Measurements from ENCODE around the gene OMA1. TPM values are rescaled to one million over a fixed set of nuclear protein-coding genes. Genes with fewer than 3 reads are reported as not detected.
A peak's percentile ranks its signal among the peaks of the same experiment; 100 is the strongest.

Gene OMA1
- total RNA-seq, 1 donor from 2014 or later = 9.3 TPM

- Mint-ChIP-seq H3K27me3 (ENCODE audit: low read depth) (no peaks in the 10 kb centered on the region), H3K4me1 (ENCODE audit: low read depth) (no peaks in the 10 kb centered on the region), H3K36me3 (ENCODE audit: low read depth) (peaks cover 3% of the 10 kb centered on the region), H3K4me3 (ENCODE audit: unreplicated experiment) (no peak overlapping the region), H3K9me3 (ENCODE audit: low read depth) (no peaks in the 10 kb centered on the region), H3K27ac (ENCODE audit: unreplicated experiment) (no peak overlapping the region)
- no peak for DNase-seq (ENCODE audit: low spot score)
- TF ChIP-seq CTCF (IDR thresholded peaks at IDR 0.05) = no peak
Observed at GRCh38 chr1:58524353-58524945, 22.1 kb downstream of the OMA1 start.

- no peaks in the 10 kb centered on the region for H3K27me3 Mint-ChIP-seq (ENCODE audit: low read depth)
- H3K4me3 Mint-ChIP-seq (ENCODE audit: unreplicated experiment) = no peak overlapping the region
- DNase-seq (ENCODE audit: low spot score) = no peak
- peaks cover 10% of the 10 kb centered on the region for H3K36me3 Mint-ChIP-seq (ENCODE audit: low read depth)
- no peak overlapping the region for H3K27ac Mint-ChIP-seq (ENCODE audit: unreplicated experiment)
- peaks cover 5% of the 10 kb centered on the region for H3K9me3 Mint-ChIP-seq (ENCODE audit: low read depth)
- no peaks in the 10 kb centered on the region for H3K4me1 Mint-ChIP-seq (ENCODE audit: low read depth)
- TF ChIP-seq CTCF (IDR thresholded peaks at IDR 0.05) = peak; percentile 93
Observed at GRCh38 chr1:58515794-58516401, 30.6 kb downstream of the OMA1 start.

DNA sequence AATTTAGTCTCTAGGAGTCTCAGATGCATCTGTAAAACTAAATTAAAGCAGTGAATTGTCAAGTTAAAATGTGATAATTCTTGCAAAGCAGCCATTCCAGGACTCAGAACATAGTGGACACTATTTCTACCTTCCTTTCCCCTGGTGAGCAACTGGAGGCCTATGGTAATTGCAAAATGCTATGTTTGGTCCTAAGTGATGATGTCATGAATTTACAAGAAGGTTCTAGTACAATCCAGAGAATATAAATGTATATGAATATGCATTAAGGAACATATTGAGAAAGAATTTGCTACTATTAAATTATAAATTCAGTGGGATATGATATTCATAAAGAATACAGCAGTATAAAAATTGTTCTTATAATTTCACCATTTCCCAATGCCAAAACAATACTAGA is 32.6 kb downstream of the OMA1 start:
- no peak overlapping the region for H3K4me3 Mint-ChIP-seq (ENCODE audit: unreplicated experiment)
- no peak overlapping the region for H3K27ac Mint-ChIP-seq (ENCODE audit: unreplicated experiment)
- peaks cover 7% of the 10 kb centered on the region for H3K36me3 Mint-ChIP-seq (ENCODE audit: low read depth)
- DNase-seq (ENCODE audit: low spot score) = no peak
- H3K27me3 Mint-ChIP-seq (ENCODE audit: low read depth) = no peaks in the 10 kb centered on the region
- TF ChIP-seq CTCF (IDR thresholded peaks at IDR 0.05) = no peak
- H3K9me3 Mint-ChIP-seq (ENCODE audit: low read depth) = peaks cover 6% of the 10 kb centered on the region
- no peaks in the 10 kb centered on the region for H3K4me1 Mint-ChIP-seq (ENCODE audit: low read depth)

DNA sequence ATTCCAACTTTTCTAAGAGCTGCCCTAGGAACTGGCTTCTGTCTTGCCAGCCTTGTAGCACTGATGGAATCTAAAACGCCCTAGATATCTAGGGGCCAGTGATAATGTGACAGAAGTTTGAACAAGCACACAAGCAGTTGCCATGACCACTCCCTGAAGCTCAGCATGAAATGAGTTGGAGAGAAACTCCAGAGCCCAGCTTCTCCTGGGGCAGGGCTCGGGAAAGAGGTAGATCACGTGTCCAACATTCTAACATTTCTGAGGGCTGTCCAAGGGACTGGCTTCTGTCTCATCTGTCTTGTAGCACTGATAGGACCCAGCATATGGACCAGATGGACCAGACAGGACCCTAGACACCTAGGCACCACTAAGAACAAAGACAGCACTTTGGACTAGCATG is 37.9 kb downstream of the OMA1 start:
- Mint-ChIP-seq H3K27ac (ENCODE audit: unreplicated experiment) (no peak overlapping the region), H3K36me3 (ENCODE audit: low read depth) (peaks cover 7% of the 10 kb centered on the region), H3K9me3 (ENCODE audit: low read depth) (peaks cover 6% of the 10 kb centered on the region), H3K4me3 (ENCODE audit: unreplicated experiment) (no peak overlapping the region), H3K4me1 (ENCODE audit: low read depth) (no peaks in the 10 kb centered on the region), H3K27me3 (ENCODE audit: low read depth) (no peaks in the 10 kb centered on the region)
- no peak for DNase-seq (ENCODE audit: low spot score)
- no peak for TF ChIP-seq CTCF (IDR thresholded peaks at IDR 0.05)

GRCh38 chr1:58505286-58505685 is 41.2 kb downstream of the OMA1 start:
- H3K27ac Mint-ChIP-seq (ENCODE audit: unreplicated experiment) = no peak overlapping the region
- no peak for DNase-seq (ENCODE audit: low spot score)
- no peaks in the 10 kb centered on the region for H3K27me3 Mint-ChIP-seq (ENCODE audit: low read depth)
- H3K4me1 Mint-ChIP-seq (ENCODE audit: low read depth) = peaks cover under 1% of the 10 kb centered on the region
- H3K9me3 Mint-ChIP-seq (ENCODE audit: low read depth) = no peaks in the 10 kb centered on the region
- TF ChIP-seq CTCF (IDR thresholded peaks at IDR 0.05) = no peak
- no peak overlapping the region for H3K4me3 Mint-ChIP-seq (ENCODE audit: unreplicated experiment)
- peaks cover 2% of the 10 kb centered on the region for H3K36me3 Mint-ChIP-seq (ENCODE audit: low read depth)

Data from chondrocyte (in vitro differentiated cells).